ENCODE measurements around the gene ASTN2.

DNA sequence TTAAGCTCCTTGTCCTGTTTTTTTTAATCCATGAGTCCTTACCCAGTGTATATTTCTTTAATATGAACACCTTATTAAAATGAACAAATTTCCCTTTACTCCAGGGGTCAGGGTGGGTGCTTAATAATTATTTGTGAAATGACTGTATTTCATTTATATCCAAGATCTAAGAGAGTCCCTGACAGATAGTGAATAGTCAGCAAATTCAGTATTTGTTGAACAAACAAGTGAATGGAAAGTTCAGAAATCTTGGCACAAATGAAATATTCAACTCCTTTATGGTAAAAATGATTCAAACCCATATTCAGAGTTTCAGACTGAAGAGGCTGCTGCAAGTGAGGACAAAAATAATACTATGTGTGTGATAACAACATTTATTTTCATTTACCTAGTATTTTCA is 59.9 kb downstream of the ASTN2 start:
- TF ChIP-seq, protein P1, sequence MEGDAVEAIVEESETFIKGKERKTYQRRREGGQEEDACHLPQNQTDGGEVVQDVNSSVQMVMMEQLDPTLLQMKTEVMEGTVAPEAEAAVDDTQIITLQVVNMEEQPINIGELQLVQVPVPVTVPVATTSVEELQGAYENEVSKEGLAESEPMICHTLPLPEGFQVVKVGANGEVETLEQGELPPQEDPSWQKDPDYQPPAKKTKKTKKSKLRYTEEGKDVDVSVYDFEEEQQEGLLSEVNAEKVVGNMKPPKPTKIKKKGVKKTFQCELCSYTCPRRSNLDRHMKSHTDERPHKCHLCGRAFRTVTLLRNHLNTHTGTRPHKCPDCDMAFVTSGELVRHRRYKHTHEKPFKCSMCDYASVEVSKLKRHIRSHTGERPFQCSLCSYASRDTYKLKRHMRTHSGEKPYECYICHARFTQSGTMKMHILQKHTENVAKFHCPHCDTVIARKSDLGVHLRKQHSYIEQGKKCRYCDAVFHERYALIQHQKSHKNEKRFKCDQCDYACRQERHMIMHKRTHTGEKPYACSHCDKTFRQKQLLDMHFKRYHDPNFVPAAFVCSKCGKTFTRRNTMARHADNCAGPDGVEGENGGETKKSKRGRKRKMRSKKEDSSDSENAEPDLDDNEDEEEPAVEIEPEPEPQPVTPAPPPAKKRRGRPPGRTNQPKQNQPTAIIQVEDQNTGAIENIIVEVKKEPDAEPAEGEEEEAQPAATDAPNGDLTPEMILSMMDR (IDR thresholded peaks at IDR 0.05), result no peak
- TF ChIP-seq POLR2A (IDR thresholded peaks at IDR 0.05), result no peak

Data from thyroid gland (tissue), 4 donors.